GM19035 (cell line): ENCODE measurements around the gene NRXN3.

Source experiments
- ATAC-seq: cut with Tn5 transposase; IDR thresholded peaks from one replicate; pipeline ENCODE4 v1.9.1; 2021; ENCODE audit not compliant: unreplicated experiment

Gene NRXN3

DNA sequence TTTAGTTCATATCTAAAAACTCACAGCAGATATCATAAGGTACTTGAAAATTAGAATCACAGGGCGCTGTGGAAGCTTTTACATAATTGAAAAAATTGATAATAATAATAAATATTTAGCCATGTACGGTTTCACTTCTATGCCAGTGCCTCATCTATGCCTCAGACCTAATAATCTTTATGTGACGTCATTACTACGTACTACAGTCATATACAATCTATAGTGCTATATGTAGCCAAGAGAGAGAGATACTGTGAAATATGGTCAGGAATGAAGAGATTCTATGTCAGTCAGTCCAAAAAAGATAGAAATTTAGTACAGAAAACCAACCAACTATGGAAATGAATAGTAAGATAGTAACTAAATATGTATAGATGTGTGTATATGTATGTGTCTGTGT, 1010.5 kb downstream of the NRXN3 start:
- no peak for ATAC-seq

DNA sequence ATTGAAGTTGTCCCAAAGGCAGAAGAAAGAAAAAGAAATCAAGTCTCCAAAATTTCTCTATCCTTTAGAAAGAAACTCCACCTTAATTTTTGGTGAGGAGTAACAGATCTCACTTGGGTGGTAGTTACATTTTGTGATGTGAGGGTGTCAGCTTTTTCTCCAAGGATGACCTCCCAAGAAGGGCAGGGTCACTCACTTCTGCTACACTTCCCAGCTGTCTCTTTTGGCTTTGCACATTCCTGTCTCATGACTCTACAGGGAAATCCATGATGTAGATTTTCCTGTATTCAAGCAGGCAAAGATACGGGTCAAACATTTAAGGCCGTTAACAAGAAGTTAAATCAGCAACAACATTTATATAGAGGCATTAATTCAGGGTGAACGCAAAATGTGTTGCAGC, 1016.4 kb downstream of the NRXN3 start:
- ATAC-seq, result no peak

DNA sequence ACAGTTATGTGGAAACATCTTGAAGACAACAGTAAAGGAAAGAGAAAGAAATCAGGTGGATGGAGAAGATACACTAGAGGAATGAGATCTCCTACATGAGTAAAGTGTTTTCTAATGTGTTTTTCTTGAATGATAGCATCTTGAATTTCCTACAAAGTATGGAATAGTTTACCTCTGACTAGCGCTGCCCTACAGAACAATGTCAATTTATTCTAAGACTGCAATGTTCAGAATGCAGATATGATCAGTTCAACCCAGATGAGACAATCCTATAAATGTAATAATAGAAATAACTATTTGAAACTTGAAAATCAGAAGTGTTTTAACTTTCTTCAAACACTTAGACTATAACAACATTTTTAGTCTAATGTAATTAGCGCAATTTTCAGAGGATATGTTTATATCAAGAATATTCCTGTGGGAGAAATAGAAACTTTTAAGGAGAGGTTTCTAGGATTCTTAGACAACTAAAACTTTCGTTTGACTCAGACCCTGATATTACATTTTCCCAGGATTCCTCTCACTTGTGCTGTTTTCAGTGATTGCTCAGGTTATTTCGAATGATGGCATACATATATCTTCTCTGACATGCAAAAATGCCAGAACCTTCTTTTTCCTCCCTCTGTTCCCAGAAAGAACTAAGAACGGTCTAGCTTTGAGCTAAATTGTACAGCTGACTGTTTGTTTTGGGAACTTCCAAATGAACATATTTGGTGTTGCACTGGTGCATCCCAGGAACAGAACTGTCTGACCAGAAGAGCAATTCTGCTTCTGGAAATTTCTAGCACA, 1023.7 kb downstream of the NRXN3 start:
- no peak for ATAC-seq

DNA sequence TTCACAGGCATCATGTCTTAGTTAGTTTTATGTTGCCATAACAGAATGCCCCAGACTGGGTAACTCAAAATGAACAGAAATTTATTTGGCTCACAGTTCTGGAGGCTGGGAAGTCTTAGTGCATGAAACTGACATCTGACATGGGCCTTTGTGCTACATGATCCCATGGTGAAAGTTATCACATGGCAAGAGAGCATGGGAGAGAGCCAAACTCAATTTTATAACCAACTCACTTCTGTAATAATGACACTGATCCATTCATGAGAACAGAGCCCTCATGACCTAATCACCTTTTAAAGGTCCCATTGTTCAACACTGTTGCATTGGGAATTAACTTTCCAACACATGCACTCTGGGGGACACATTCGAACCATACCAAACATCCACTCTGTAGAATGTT, 1026.0 kb downstream of the NRXN3 start:
- ATAC-seq, result no peak

DNA sequence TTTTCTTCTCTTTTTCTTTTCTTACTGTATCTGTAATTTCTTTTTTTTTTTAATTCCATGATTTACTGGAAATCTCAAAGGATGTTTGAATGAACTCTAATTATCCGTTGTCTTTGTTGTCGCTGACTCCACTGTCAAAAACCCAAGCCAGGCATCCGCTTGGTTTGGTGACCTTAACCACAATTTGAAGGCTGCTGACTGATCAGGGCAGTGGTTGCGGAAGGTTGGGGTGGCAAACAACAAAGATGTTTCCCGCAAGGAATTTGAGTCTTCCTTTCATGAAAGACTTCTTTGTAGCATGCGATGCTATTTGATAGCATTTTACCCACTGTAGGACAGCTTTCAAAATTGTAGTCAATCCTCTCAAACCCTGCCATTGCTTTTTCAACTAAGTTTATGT, 1027.3 kb downstream of the NRXN3 start:
- ATAC-seq, result no peak

DNA sequence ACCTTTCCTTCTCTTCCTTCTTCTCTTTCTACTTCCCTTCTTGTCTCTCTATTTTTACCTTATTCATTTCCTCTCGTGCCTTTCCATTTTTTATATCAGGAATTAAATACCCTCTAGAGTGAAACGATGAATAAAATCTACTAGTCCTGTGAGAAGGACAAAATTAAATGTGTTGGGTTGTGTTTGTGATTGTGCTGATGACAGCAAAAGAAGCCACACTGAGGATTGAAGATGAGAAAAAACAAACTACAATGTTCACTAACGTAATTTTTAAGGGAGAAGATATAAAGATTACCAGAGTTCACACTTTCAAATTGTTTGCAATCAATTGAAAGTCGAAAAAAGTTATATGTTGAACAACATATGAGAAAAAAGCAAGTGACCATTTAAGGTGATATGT, 1029.0 kb downstream of the NRXN3 start:
- ATAC-seq, result no peak

DNA sequence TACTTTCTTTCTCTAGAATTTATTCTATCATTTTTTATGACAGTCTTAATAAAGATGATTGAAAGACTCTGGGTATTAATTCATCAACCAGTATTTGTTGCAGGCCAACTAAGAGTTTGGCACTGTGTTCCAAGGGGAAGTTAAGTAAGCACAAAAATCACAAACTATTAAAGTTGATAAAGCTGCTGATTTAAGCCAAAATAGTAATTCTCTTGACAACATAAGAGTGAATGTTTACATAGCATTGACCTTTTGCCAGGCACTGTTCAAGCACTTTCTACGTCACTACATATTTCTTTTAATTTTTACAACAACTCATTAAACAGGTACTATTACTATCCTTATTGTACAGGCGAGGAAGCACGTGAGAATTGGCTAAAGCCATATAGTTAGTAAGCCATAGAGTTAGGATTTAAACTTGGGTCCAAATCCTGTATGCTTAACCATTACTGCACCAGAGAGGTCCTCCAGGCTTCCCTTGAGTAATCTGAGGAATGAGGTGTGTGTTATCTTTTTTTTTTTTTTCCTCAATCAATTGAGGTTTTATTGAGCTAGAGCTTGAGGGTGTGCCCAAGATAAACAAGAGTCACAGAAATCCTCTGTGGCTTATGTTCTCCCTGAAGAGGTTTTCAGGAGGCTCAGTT, 1031.5 kb downstream of the NRXN3 start:
- ATAC-seq, result no peak

DNA sequence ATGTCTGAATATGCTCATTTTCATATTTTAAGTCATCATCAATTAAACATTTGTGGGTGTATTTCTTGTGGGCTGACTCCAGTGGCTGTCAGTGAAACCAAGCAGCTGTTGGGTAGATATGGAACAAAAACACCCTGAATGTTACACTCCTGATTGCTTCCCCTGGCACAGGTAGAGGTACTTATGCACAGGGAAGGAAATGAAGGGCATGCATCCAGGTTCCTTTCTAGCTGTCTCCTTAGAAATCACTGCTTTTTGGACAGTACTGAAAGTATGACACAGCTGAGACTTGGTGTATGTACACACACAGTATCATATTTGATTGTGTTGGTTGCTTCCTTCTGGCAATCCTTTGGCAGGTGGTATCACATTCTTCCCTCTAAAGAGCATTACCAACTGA, 1034.4 kb downstream of the NRXN3 start:
- no peak for ATAC-seq

DNA sequence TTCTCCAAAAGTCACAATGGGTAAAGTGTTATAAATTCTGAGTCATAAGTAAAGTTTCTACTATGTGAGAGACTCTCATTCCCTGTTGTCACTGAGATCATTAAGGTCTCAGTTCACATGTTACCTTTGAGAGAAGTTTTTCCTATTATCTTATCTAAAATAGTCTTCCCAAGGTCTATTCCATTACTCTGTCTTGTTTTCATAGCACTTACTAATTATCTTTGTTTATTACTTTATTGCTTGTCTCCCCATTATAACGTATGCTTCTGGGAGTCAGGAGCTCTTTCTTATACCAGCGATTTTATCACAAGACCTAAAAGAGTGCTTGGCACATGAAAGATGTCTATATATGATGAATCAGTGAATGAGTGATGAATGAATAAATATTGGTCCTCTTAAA, 1039.2 kb downstream of the NRXN3 start:
- no peak for ATAC-seq

DNA sequence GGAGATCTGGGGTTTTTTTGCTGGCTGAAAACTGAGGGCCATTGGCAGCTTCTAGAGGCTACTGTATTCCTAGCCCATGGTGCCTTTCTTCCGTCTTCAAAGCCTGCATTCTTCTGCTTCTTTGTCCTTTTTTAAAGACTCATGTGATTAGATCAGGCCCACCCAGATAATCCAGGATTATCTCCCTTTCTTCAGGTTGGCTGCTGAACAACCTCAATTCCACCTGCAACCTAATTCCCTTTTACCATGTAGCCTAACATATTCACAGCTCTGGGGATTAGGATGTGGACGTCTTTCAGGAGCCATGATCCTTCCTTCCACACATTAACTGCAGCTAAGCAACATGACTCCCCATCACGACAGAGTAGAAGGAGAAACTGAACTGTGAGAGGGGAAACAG, 1055.6 kb downstream of the NRXN3 start:
- ATAC-seq, result no peak

DNA sequence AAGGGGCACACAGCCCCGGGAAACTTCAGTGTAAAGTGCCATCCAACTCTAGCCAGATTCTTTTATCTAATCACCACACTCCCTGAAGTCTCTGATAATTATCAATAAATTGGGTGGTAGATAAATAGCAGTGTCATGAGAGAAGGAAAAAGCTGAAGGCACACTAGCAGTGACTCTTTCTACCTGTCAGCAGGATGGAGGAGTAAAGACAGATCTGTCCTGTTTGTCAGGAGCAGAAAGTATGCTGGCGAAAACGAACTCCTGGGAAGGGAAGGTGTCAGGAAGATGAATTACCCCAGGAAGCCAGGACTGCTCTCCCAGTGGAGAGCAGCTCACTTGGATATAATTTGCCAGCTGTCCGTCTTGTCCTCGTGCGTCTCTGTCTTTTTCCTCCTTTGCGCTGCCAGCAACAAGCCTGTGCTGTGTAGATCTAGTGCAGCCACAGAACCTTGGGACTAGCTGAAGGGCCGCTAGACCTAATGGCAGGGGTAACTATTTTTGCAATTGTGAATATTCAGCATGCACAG, 1059.3 kb downstream of the NRXN3 start:
- ATAC-seq, result no peak

DNA sequence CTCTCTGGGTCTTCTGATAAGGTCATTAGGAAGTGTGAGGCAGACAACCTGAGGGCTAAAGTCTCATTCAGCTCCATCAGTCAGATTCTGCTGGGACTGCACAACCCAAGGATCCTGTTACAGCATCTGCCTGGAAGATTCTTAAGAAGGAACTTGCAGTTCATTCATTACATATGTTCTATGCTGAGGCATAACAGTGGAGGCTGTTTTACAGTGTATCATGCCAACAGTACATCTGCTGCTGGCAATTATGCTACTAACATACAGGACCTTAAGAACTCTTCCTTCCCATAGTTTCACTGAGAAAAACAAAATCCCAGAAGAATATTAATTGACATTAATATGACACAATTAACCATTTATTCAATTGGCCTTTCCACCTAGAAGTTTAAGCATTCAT, 1072.5 kb downstream of the NRXN3 start:
- ATAC-seq, result no peak

DNA sequence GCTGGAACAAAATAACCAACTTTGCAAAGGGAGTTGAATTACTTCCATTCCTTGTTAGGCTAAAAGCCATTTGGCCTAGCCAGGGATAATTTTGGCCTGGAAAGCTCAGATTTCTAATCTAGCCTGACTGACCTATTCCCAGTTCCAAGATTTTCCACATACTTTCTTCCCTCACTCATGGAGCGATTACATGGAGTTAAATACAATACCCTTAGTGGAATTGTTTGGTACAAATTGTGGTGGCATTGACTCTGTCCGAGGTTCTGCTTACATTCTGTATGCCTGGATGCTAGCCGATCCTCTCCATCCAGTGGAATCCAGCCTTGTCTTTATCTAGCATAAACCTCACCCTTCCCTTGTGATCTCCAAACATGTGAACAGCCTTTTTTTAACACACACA, 1076.0 kb downstream of the NRXN3 start:
- ATAC-seq, result no peak

DNA sequence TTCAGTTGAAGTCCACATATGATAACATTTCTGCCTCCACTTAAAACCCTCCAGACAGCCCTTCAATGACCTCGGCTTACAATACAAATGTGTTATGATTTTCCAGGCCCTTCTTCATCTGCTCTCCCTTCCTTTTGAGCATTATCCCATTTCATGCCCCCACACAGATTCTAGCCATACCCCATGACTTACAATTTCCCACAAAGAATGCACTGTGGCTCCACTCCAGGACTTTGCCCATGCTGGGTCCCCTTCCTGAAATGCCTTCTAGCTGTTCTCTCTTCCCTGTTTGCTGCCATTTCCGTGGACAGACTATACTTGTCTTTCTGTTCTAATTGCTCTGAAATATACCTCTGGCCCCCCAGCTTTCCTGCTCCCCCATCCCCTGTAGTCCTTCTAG, 1078.0 kb downstream of the NRXN3 start:
- no peak for ATAC-seq

DNA sequence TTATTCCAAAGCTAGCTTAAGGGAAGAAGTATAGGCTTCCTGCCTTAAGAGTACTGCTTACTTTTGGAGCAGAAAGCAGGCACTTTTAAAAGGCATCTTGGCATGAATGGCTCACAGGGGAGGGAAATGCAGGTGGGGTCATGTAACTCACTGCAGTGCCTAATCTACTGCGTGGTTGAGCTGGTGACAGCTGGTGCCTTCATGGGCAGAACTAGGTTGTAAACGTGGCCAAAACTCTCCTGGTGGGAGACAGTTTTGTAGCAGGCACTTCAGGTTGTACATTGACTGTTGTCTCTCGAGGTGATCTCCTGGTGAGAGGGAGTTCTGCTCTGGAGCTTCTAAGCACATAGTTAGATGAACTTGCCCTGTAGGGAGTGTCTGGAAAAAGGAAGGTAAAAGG, 1078.6 kb downstream of the NRXN3 start:
- no peak for ATAC-seq

DNA sequence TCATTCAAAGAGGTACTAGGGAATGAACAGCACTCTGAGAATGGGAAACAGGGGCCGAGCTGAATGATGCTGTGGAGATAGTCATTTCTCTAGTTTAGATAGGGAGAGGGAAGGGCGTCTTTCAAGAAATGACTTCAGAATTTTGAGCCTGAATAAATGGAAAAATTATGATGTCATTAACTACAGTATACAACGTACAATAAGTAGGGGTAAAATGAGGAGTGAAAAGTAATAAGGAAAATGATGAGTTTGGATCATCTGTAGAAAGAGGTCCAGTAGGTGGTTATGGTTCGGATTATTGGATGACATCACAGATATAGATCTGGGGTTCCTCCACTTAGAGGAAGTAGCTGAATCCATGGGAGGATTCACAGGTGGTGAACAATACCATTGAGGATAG, 1081.1 kb downstream of the NRXN3 start:
- ATAC-seq, result no peak

DNA sequence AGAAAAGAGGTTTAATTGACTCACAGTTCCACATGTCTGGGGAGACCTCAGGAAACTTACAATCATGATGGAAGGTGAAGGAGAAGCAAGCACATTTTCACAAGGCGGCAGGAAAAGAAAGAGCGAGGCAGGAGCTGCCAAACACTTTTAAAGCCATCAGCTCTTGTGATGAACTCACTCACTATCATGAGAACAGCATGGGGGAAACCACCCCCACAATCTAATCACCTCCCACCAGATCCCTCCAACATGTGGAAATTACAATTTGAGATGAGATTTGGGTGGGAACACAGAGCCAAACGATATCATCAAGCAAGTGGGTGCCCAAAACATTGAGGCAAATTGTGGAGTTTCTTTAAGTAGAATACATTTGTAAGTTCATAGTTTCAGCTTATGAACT, 1083.4 kb downstream of the NRXN3 start:
- no peak for ATAC-seq

DNA sequence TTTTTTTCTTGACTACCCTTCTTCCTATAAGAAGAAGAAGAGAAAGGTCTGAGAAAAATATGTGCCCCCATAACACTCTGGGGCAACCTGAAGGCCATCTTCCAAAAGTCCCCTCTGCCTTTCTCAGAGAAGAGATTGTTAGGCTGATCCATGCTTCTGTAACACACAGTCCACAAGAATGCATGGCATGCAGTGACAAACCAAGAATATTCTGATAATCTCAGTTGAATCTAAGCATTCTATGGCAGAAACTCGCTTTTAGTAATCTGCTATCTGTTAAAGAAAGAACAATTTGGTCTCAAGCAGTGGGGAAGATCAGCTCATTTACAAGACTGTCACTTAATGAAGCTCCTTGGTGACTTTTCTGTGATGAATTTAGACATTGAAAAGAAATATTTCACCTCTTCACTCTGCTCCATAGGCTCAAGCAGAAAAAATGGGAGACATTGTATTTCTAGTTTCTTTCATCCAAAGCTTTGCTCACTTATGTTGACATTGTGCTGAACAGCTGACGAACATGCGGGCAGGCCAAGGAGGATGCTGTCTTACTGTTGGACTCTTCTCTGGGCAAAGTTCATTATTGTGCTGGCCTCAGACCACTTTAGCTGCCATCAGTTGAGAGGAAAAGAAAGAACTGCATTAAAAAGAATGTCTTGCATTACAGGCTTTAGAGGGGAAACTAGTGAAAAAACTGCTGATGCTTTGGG, 1084.0 kb downstream of the NRXN3 start:
- no peak for ATAC-seq

DNA sequence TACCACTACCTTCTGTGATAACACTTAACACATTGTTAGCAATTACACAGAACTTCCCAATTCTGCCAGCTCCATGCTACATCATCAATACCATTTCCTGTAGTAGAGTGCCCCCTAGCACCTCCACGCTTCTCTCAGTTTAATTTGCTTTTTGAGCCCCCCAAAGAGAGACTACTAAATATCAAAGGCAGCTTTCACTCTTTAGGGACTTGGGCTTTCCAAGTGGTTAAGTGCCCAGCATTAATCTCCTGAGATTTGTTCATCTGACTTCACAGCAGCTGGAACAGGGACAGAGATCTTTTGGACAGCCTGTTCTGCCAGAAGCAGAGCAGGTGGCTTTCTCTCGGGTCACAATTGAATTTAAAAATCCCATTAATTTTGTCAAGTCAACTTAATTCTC, 1086.2 kb downstream of the NRXN3 start:
- ATAC-seq, result no peak

DNA sequence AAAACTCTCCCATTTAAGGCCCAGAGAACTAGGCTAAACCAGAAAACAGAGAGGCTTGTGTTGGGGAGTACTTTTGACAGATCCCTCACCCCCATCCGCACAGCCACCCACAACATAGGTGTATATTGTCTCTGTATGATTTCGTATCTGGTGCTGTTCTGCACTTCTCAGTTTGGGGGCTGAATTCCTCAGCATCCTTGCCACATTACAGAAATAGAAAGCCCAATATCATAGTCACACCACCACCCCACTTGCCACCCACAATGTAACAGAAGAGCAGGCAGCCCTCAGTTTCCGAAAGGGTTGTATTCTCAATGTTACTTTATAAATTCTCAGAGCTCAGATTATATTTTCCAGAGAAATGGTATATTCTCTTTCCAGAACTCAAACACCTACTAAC, 1090.2 kb downstream of the NRXN3 start:
- no peak for ATAC-seq

DNA sequence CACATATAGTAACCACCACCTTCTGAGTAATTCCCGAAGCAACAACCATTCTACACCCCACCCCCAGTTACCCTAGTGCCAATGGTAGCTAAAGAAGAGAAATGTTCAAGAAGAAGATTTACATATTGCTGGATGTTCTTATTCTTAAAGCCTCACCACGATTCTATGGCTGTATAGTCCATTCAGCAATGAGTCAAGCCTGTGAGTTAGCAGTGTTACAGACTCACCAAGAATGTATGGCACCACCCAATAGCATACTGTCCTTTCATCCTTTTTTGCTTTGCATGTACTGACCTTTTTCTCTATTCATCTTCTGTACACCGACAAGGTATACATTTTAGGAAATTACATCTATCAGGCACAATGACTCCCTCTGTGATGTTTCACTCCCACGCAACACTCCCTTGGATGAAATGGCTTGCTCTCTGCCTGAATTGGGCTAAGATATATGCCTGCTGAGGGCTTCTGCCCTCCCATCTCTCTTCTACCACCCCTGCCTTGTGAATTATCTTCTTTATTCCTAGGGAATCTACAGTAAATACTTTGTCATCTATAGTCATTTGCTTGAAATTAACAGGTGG, 1095.3 kb downstream of the NRXN3 start:
- no peak for ATAC-seq

DNA sequence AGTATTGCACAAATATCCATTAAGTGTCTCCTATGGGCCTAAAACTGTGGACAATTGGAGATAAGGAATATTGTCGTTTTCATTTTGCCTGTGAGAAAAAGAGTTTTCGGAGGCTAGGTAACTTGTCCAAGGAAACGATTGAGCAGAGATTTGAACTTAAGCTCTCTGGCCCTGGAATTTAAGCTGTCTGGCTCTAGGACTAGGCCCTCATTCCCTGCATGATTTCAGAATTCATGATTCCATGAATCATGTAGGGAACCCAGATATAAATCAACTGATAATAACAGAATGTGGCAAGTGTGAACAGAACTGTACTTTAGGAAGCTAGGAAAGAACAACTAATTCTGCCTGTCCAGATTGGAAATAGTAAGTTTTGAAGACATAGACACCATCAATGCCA, 1100.2 kb downstream of the NRXN3 start:
- ATAC-seq, result no peak
